HG03432 (cell line): ENCODE data around the gene TEX52.
A peak's percentile ranks its signal among the peaks of the same experiment; 100 is the strongest.

Experiments used
- ATAC-seq: cut with Tn5 transposase; IDR thresholded peaks from one replicate; pipeline ENCODE4 v1.9.1; 2021; ENCODE audit warnings: mild to moderate bottlenecking, moderate library complexity; ENCODE audit not compliant: unreplicated experiment

TEX52 gene

DNA sequence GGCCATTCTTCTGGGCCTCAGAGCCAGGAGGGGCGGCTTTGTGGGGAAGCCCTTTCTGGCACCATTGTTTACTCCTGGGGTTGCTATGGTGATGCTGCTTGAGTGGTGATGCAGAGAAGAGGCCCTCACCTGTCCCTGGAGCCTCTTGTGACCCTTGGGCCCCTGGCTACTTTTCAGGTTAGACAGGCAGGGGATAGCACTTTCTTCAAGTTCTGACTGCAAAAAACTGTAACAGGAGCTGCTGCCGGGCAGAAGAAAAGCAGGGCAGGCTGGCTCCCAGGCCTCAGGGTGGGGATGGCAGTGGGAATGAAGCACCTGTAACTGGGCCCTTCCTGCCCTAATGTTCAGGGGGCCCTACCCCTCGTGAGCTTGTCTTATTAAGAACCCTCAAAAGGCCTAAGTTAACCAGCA lies at the start of gene TEX52:
Gene TEX52, minus strand, starts transcription at position 19 of the 411 bp plus-strand sequence. Its CDS starts 13 bp downstream, at position 6.
- ATAC-seq = no peak

DNA sequence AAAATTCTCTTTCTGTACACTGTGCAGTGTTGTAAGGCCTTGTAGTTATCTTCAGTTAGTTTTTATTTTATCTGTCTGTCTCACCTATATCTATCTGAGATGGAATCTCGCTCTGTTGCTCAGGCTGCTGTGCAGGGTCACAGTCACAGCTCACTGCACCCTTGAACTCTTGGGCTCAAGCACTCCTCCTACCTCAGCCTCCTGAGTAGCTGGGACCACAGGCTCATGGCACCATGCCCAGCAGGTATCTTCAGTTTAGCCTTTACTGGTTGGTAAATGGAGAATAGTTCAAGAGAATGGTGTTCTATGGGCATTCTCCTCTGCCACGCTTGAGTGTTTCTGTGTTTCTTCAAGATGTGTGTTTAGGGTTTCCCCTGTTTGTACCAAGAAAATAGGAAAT lies 47.4 kb upstream of the TEX52 start:
- ATAC-seq = no peak

DNA sequence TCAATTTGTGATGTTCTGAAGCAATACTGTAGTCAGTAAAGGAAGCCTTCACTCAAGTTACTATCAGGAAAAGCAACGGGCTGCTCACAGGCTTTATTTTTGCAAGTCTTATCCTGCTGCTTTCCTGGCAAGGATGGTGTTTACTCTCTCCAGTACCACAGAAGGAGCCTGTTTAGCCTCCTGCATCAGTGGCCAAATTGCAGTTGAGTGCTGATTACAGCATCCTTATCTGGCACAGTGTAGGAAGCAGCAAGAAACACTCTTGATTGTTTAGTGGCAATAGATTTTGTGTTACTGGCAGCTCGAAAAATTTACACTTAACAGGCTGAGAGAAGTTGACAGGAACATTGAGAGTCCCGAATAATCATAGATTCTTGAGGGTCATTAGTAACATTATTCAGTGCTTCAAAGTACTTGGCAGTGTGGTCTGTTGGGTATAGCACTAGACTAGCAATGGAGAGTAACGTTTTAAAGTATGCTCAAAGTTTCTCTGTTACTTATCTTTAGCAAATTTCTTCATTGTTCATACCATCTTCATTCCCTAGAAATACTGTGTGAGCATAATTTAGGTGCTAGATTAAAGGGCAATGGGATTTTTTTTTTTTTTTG lies 45.5 kb upstream of the TEX52 start:
- no peak for ATAC-seq

DNA sequence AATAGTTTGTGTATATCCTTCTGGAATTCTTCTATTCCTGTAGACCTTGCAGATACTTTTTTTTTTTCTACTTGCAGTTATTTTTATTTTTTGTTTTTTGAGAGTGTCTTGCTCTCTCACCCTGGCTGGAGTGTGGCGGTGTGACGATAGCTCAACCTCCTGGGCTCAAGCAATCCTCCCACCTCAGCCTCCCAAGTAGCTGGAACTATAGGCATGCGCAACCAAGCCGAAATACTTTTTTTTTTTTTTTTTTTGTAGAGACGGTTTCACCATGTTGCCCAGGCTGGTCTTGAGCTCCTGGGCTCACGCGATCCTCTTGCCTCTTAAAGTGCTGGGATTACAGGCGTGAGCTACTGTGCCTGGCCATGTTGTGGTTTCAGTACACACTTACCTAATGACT lies 43.8 kb upstream of the TEX52 start:
- ATAC-seq = no peak

DNA sequence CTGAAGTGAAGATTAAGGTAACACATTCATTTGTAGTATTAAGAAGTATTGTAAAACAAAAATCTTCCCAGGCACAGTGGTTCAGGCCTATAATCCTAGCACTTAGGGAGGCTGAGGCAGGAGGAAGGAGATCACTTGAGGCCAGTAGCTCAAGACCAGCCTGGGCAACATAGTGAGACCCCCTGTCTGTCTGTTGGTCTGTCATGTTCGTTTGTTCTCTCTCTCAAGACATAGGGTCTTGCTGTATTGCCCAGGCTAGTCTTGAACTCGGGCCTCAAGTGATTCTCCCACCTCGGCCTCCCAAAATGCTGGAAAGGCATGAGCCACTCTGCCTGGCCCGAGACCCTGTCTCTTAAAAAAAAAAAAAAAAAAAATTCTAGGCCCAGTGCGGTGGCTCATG lies 40.6 kb upstream of the TEX52 start:
- ATAC-seq = no peak

DNA sequence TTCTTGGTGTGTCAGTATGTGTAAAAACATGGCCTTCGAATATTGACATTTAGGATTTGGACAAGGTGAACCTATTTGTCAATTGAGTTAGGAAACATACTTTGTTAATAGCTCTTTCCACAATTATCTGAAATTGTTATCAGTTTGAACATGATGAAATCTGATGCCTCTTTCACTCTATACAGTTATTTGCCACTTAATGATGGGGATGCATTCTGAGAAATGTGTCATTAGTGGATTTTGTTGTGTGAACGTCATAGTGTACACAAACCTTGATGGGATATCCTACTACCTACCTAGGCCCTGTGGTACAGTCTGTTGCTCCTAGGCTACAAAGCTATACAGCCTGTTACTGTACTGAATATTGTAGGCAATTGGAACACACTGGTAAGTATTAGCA lies 38.7 kb upstream of the TEX52 start:
- ATAC-seq = no peak

DNA sequence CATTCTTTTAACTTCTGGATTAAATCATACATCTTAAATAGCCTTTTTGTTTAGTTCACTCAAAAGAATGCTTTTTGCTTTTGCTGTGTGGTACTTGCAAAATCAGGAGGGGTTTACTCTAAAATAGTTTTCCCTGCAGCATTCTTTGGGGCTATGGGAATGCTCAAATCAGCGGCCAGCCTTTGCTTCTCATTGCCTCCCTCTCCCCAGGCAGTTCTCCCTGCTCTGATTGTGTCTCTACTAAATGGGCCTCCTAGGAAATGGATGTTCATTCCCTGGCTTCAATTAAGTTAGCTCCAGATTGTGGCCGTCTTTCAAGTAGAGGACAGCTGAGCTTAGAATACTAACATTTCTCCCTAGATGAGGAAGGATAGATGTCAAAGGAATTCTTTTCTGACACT lies 38.2 kb upstream of the TEX52 start:
- no peak for ATAC-seq

DNA sequence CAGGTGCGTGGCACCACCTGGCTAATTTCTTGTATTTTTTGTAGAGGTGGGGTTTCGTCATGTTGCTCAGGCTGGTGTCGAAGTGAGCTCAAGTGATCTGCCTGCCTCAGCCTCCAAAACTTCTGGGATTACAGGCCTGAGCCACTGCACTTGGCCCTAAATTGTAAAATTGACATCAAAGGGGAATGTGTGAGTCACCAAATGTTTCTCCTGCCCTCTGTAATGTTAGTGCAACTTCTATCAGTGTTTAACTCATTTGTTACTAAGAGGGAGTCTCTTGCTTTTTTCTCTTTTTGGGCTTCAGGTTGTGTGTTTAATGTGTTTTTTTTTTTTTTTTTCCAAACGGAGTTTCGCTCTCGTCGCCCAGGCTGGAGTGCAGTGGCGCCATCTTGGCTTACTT lies 36.2 kb upstream of the TEX52 start:
- ATAC-seq = no peak

DNA sequence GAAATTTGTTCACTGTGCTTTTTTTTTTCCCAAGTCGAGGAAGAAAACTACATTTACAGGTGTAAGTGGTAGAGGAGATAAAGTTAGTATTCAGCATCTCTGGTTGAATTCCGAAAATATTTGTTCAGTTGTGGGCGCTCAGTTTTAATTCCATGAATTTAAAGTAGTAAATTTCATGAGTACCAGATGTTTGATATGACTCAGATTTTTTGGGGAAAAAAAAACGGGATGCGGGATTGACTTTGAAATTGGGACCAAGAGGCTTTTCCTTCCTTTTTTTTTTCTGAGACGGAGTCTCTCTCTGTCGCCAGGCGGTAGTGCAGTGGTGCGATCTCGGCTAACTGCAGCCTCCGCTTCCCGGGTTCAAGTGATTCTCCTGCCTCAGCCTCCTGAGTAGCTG lies 35.4 kb upstream of the TEX52 start:
- ATAC-seq = no peak

DNA sequence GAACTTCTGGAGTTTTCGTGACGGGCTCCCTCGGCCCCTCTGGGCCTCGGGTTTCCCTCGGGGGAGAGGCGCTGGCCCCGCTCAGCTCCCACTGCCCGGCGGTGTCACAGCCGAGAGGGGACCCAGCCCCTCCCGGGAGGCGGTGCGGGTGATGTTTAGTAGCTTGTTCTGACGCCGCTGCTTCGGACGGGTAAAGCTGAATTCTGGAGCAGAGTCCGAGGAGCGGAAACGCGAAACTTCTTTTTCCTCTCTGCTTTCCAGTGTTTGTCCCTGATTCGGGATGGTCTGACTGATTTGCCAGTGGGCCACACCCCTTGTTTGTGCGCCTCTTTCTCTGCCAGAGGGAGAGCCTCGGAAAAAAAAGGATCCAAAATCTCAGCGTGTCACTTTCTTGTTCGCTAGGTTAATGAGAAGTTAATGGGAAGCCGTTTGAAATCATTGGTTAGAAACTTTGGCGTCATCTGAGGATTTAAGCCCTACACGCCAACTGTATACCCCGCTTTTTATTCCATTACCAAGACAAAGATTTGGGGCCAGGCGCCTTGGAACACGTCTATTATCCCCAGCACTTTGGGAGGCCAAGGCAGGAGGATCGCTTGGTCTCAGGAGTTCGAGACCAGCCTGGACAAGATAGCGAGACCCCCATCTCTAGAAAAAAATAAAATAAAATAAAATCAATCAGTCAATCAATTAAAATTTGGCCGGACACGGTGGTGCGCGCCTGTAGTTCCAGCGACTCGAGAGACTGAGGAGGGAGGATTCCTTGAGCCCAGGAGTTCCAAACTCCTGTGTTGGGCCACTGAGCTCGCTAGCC lies 34.6 kb upstream of the TEX52 start:
- ATAC-seq = peak; percentile 23

DNA sequence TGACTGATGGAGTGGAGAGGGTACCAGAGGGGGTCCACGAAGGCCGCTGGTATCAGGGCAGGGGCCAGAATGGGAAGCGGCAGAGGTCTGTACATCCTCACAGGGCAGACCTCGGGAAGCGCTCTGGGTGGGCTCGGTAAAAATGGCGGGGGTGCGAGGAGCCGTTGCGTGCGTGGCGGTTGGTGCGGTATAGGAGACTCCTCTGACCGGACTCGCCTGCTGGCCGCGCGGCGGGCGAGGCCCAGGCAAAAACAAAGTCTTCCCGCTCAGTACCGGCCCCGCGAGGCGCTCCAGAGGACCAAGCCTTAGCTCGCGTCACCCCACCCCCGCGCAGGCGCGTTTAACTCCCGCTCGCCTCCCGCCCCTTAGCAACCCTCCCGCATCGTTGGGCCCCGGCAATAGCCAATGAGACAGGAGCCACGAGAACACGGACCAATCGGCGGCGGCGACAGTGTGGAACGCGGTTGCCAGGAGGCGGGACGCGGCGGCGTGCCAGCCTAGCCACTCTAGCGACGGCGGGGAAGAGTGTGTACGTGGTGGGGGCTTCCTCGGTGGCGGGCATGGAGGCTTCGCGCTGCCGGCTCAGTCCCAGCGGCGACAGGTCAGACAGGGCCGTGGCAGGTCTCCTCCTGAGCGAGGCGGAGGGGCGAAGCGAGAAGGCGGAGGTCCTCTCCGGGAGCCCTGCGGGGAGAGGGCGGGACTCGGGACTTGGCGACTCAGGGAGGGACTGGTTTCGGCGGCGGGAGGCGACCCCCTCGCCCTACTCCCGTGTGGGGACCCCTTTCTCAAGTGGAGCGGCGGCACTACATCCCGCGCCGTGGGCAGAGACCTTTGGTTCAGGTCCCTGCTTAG lies 33.8 kb upstream of the TEX52 start, which contains the start of gene TULP3:
Gene TULP3, plus strand, starts transcription at position 504 of the 852 bp plus-strand sequence. Its CDS starts 57 bp downstream, at position 561.
- peak; percentile 97 for ATAC-seq

DNA sequence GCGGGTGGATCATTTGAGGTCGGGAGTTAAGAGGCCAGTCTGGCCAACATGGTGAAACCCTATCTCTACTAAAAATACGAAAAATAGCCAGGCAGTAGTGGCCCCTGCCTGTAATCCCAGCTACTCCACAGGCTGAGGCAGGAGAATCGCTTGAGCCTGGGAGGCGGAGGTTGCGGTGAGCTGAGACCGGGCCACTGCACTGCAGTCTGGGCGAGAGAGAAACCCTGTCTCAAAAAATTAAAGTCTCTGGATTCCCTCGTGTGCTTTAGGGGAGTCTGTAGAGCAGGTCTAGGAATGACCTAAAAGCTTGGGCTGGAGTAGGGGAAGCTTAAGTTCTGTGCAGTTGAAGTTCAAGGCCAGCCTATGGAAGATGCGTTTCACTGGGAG lies 33.2 kb upstream of the TEX52 start:
- ATAC-seq = no peak

DNA sequence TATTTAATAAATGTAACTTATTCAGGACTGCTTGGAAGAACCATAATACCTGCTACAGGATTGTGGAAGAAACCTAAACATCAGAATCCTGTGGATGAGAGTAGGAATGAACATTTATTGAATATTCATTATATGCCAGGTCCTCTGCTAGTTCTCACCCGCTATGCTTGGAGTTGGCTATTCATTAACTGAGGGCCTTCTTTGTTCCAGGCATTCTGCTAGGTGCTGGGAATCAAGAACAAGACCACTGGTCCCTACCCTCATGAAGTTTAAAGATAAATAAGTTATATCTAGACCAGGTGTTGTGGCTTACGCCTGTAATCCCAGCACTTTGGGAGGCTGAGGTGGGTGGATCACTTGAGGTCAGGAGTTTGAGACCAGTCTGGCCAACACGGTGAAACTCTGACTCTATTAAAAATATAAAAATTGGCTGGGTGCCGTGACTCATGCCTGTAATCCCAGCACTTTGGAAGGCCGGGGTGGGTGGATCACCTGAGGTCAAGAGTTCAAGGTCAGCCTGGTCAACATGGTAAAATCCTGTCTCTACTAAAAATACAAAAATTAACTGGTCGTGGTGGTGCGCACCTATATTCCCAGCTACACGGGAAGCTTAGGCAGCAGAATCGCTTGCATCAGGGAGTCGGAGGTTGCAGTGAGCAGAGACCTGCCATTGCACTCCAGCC lies 30.1 kb upstream of the TEX52 start:
- ATAC-seq = no peak

DNA sequence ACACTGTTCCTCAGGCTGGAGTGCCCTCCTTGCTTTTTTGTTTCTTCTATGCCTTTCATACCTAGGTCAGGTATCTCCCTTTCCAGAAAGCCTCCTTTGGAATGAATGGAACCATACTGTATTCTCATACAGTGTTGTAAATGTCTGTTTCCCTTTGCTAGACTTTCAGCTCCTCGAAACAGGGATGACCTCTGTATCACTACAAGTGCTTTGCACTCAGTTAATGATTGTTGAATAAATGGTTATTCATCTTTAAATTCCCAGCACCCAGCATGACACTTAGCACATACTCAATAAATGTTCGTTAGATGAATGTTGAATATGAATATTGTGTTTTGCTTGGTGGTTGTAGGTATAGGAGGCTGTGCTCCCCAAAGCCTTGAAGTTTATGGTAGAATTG lies 28.0 kb upstream of the TEX52 start:
- no peak for ATAC-seq

DNA sequence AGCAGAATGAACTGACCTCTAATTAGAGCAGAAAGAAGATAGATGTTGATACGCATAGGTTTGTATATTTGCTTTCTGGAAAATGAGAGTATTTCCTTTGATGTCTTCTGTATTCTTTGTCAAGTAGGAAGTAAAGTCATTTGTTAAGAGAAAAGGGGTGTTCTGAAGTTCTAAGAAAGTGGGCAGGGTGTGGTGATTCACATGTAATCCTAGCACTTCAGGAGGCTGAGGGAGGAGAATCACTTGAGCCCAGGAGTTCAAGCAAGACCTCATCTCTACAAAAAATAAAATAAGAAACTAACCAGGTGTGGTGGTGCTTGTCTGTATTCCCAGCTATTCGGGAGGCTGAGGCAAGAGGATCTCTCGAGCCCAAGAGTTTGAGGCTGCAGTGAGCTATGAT lies 23.0 kb upstream of the TEX52 start:
- ATAC-seq = no peak

DNA sequence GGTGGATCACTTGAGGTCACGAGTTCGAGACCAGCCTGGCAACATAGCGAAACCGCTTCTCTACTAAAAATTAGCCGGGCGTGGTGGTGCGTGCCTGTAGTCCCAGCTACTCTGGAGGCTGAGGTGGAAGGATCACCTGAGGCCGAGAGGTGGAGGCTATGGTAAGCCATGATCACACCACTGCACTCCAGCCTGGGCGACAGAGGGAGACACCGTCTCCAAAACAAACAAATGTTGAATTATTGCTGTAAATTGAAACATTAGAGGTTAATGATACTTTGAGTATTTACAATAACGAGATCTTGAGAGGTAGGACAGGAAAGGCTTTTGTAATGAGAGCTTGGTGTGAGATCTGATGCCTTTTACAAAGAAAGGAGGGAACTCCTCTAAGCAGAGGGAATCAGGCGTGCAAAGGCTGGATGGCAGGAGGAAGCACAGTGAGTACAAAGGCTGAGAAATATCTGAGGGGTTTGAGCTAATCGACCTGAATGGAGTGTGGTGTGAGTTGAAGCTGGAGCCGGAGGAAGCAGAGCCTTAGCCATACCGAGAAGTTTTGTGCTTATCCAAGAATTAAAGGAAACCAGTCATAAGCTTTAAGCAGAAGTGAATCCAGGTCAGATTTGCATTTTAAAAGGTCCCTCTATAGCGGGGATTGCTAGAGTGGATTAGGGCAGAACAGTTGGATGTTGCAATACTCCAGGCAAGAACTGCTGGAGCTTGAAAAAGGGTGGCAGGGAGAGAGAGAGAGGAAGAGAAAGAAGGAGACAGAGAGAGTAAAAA lies 21.3 kb upstream of the TEX52 start:
- no peak for ATAC-seq

DNA sequence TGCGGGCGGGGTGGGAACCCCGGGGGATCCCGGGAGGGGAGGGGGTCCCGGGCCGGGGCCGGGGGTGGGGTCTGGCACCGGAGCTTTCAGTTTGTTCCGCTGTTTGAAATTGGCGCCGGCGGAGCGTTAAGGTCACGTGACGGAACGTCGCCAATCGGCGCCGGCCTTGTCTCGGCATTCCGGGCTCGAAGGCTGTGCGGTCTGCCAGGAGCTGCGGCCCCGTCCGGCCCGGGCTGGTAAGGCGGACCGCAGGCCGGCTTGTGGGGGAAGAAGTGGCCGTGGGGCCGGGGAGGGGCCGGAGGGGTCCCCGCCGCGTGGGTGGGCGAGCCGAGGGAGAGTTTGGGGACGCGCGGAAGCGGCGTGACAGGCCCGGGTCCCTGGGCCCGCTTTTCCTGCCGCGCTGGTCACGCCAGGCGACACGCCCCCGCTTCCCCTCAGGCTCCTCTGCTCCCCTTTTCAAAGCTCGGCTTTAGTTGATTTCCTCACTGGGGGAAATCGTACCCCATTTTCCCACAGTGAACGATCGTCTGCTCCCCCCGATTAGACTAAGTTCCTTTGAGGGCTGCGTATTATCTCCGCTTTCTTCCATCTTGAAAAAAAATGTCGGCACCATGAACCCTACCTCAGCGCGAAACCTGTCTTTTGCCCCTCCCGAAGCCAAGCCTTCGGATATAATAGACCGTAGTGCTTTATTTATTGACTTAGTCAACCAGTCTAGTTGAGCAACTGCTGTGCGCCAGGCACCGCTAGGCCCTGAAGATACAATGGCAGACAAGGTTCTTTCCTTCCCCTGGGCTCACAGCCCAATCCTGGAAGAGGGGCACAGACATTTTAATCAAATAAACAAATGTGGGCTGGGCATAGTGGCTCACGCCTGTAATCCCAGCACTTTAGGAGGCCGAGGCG lies 20.5 kb upstream of the TEX52 start, which contains the start of the genes FOXM1 and RHNO1:
Gene FOXM1, minus strand, starts transcription at position 128 of the 906 bp plus-strand sequence. CDS start 2,696 bp downstream, outside the sequence.
Gene RHNO1, plus strand, starts transcription at position 177 of the 906 bp plus-strand sequence. CDS start 8,144 bp downstream, outside the sequence.
- peak; percentile 88 for ATAC-seq

DNA sequence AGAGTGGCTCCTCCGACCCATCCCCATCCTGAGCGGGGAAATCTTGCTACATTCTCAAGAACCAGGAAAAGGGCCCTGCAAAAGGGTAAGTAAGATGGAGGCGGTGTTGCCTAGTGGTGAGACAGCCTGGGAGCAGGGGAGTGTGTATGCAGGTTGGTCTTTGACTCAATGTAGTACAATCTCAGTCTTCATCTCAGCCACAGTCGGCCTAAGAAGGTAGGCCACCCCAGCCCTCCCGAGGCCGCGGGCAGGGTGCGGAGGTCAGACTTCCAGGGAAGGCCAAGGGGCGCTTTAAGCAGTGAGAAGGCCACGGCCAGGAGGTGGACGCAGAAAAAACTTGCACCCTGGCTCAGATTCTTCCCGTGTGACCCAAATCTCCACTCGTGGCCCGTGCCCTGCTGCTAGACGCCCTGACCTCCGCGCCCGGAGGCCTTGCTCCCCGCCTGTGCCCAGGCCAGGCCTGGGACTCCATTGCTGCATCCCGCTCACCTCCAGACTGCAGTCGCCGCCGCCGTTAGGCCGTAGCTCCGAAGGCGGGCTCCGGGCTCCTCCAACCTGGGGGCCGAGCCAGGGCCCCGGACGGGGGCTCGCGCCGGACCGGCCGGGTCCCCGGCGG lies 19.7 kb upstream of the TEX52 start:
- peak; percentile 26 for ATAC-seq
